Stimulated activated naive CD4-positive, alpha-beta T cell treated with Interleukin-2 at 50 U/mL for 16 hours (primary cell): ENCODE measurements around the gene SPATA31D1.

Experiments
- DNase-seq: peaks from one replicate; lab custom pipeline; 2025; lab: John Stamatoyannopoulos, UW

The SPATA31D1 gene

DNA sequence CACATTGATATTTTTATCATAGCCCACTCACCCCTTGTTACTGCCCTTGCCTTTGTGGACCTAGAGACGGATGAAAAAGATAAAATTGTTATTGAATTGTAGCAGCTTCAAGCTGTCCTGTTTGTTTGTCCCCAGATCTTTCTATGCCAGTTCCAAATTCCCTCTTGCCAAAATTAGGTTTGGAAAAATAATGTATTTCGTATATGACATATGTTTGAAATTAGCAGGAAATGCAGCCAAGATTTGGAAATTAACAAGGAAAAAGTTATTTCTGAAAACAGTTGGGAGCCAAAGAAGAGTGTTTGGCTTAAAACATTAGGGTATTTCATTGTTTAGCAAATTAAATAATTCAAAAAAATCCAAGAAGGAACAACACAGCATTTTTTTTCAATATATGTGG lies 33.5 kb downstream of the SPATA31D1 start:
- DNase-seq: no peak

DNA sequence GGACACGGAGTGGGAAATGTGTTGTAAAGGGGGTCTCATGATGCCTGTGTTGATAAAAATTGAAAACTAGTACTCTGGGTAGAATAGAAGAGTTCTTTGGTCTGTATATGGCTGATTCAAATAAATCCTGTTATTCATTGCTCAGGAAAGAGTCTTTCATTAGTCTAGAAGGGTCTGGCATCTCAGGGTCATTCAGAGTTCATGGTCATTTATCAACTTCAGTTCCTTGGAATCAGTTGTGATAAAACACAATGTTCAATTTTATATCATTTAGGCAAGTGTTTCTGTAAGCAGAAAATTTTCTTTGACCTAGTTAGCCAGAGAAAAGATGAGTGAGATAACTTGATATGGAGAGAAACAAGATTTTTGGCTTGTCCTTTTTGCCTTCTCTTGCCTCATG lies 36.3 kb downstream of the SPATA31D1 start:
- no peak for DNase-seq

- no peak for DNase-seq
These were observed 43.1 kb downstream of the SPATA31D1 start for GRCh38 chr9:82031538-82032280.

DNA sequence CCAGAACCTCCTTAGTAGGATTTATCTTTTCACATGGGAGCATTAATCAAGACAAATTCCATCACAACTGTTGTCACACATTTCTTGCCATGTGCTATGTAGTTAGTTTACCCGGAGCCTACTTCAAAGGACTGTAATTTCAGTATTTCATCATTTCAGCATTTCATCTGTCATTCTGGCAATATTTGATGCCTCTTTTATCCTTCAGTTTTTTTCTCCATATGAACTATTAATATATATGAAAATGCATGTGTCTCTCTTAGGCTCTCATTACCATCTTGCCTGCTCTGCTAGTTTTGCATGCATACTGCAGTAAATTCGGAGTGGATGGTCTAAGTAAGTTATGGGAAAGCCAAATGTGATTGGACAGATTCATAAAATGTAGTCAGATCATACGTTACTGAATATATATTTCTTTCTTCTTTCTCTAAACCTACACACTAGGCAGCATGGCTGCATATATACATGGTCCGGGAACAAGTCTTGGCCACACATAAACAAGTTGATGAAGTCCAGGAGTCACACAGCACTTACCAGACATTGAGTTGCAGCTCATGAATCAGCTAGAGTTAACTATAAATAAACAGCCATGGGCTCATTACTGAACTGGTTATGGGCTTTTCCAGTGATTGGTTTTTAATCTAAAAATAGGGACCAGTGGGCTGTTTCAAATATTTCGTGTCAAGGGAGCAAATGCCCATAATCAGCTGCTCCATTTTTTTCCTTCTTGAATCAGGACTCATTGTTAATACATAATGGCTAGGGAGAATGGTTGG lies 46.6 kb downstream of the SPATA31D1 start:
- DNase-seq: no peak

DNA sequence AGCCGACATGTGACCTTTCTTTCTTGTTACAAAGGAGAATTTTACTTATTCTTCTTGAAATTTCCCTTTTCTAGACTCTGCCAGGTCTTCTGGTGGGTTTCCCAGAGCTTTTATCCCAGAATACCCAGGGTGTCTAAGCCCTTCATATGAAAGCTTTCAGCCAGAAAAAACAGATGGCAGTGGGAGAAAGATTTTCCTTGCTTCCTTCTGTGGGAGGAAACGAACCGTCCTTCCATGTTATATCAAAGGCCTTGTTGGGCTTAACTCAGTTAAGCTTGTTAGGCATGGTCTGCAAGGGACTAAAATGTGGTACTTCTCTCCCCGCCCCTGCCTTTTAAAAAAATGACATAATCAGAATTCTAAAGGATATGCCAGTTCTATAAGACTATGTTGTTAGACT lies 47.5 kb downstream of the SPATA31D1 start:
- no peak for DNase-seq

DNA sequence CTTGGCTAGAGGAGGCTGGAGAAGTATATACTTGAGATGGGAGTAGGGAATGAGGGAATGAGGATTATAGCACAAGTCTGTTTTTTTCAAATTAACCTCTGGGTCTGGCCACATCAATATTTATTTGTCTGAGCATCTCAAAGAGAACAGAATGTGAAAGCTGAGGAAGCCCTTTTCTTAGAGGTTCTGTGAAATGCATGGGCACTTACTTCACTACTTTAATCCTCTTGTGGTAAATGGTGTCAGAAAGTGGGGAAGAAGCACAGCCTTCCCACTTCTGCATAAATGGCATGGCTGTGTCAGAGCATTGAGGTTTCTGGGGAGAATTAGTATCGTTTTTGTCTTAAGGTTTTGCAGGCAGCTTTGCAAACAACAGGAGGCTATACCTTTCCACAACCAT lies 48.6 kb downstream of the SPATA31D1 start:
- no peak for DNase-seq

GRCh38 chr9:82038897-82039296 lies 50.3 kb downstream of the SPATA31D1 start:
- DNase-seq: no peak
